NCI-H82 (cell line): Measurements from ENCODE around the gene MMAA.
"Not testable (repeated sequence)": the region's sequence is repeated elsewhere in the genome, so short reads cannot be mapped to it uniquely, and the experiment has no call there.

Experiments
- DNase-seq: peaks from one replicate; lab custom pipeline; 2025; lab: John Stamatoyannopoulos, UW

MMAA gene

DNA sequence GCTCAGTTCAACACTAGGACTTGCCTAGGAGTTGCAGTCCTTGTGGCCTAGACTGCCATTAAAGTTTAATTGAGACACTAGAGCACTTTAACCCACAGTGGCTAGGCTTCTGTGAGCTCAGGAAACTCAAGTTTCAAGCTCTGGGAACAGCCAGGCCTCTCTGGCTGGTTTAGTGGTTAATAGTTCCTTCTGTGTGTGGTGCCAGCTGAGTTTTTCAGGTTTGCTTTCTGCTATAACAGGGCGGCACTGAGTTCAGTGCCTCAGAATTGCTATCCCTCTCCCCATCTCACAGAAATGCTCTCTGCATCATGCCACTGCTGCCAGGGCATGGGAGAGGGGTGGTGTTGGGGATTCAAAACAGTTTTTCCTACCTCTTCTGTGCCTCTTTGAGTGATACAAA is 15.9 kb downstream of the MMAA start:
- DNase-seq = no peak

- DNase-seq = no peak
These were observed 16.4 kb downstream of the MMAA start for GRCh38 chr4:145635630-145636029.

GRCh38 chr4:145639186-145639698 is 20.1 kb downstream of the MMAA start:
- DNase-seq = no peak

- DNase-seq = not testable (repeated sequence)
These were observed 21.1 kb downstream of the MMAA start for GRCh38 chr4:145640236-145640635.

DNA sequence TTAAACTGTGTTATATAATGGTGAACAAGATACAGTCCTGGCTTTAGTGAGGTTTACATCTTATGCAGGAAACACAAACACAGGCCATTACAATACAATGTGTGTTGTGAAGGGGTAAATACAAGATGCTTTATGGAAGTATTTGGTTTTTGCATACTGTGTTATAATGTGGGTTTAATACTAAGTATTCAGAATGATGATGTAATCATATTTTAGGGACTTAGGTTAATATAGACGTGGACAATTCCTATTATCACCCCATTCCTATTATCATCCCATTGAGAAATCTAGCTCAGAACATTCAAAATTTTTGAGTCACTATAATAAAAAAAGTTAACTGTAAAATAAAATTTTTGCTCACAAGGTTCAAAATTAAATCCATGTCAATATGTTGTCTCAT is 24.1 kb downstream of the MMAA start:
- no peak for DNase-seq

DNA sequence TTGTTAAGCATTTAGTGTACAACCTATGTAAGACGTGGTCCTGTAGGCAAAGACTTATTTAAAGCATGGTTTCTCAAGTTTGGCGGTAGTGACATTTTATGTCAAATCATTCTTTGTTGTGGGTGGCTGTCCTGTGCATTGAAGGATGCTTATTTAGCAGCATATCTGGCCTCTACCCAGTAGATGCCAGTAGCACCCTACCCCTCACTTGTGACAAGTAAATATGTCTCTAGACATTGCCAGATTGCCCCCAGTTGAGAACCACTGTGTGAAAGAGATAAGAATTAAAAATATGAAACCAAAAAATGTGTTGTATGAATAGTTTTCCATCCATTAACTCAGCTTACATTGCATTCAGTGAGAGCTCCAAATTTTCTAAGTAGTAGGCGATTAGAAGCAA is 25.5 kb downstream of the MMAA start:
- peak; percentile 1 for DNase-seq

DNA sequence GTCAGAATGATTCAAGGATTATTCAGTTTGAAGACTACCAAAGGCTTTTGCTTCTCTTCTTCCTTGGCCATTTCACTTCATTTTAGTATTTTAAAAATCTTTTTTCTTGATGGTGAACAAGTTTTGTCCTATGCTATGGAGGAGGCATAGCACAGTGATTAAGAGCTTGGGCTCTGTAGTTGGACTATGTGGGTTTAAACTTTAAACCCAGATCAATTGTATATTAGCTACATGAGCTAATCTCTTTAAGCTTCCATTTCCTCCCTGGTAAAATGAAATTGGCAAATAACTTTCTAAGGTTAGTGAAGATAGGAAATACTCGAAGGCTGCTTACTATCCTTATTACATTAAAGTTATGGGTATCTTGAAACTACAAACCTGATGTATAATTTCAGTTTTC is 37.0 kb downstream of the MMAA start:
- DNase-seq = no peak

DNA sequence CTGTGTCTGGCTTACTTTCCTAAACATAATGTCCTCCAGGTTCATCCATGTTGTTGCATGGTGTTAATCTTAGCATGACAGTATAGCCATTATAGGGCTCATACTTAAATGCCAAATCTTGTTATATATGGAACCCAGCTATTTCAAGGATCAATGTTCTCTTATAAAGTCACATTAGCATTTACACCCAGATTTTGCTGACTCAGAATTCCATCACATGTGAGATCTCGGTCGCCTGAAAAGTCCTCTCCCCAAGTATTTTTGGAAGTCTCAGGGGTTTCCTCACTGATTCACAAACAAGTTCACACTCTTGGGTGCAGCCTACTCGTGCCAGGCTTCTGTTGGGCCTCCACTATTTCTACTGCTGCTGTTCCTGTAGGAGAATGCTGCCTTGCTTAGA is 40.9 kb downstream of the MMAA start:
- no peak for DNase-seq

DNA sequence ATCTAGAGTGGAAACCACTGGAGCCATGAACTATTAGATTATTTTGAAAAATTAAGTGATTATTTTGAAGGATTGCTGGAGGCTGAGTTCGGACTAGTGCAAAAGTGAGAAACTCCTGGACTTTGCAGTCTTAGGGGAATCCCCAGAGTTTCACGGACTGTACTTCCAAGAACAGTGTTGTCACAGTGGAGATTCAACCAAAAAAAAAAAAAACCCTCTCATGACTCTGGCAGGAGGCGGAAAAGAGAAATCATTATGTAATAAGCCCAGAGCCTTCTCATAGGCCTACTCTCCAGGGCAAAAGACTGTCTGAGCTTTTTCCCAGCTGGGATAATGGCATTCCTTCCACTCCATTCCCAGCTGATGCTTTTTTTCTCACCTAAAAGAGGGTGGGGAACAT is 44.0 kb downstream of the MMAA start:
- no peak for DNase-seq

DNA sequence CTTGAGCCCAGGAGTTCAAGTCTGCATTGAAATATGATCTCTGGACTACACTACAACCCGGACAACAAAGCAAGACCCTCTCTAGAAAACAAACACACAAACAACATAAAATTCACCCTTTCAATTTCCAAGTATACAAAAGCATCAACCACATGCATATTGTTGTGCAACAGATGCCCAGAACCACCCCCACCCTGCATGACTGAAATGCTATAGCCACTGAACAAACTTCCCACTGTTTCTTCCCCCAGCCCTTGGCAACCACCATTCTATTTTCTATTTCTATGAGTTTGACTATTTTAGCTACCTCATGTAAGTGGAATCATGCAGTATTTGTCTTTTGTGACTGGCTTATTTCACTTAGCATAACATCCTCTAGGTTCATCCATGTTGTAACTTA is 46.6 kb downstream of the MMAA start:
- DNase-seq = no peak

- no peak for DNase-seq
These were observed 51.2 kb downstream of the MMAA start for GRCh38 chr4:145670422-145670821.

- DNase-seq = peak; percentile 1
These were observed 60.3 kb downstream of the MMAA start for GRCh38 chr4:145679520-145679919.

- DNase-seq = no peak
These were observed 60.8 kb downstream of the MMAA start, which contains the start of gene C4orf51 for GRCh38 chr4:145679991-145680455. TSS of gene C4orf51 (plus strand) at chr4:145680146. CDS start at chr4:145680204, 58 bp downstream.

DNA sequence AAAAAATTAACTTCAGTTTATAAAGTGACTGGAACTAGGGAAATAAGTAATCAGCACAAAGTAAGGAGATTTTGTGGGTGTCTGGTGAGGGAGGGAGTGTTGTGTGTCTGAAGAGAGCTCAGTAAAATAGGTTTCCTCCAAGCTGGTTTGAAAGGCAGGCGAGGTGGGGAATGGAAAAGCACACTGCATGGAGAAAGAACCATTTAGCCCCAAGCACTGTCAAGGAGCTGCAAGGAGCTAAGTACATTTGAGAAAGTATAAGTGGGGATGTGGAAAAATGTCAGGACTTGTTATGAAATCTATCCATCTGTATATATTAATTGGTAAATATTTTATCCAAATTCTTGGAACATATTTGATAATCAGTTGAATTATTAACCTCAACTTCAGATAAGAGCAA is 61.7 kb downstream of the MMAA start:
- no peak for DNase-seq

DNA sequence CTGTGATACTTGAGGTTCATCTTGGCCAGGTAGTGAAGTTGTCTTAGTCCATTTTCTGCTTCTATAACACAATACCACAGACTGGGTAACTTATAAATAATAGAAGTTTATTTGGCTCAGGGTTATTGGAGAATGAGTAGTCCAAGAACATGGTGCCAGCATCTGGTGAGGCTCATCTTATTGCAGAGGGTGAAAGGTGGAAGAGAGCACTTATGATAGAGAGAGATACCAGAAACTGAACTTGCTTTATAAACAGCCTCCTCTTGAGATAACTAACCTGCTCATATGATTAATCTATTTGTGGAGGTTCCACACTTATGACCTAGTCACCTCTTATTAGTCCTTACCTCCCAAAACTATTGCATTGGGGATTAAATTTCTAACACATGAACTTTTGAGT is 62.3 kb downstream of the MMAA start:
- no peak for DNase-seq

DNA sequence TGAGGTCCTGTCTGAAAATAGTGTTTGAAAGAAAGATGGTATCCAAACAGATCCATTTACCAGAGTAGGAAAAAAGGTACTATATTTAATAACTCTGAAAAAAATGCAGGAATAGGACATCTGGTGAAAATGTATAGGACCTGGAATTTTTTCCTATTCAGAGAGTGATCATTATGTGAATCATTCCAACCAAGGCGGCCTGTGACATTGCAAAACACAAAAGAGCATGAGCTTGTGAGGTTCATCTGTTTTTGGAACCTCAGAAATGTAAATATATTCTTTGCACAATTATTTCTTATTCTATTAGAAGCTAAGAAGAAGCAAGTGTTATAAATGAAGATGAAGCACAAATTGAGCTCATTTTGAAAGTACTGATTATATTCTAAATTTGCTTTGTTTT is 62.8 kb downstream of the MMAA start:
- DNase-seq = no peak

GRCh38 chr4:145686991-145687390 is 67.8 kb downstream of the MMAA start:
- no peak for DNase-seq

DNA sequence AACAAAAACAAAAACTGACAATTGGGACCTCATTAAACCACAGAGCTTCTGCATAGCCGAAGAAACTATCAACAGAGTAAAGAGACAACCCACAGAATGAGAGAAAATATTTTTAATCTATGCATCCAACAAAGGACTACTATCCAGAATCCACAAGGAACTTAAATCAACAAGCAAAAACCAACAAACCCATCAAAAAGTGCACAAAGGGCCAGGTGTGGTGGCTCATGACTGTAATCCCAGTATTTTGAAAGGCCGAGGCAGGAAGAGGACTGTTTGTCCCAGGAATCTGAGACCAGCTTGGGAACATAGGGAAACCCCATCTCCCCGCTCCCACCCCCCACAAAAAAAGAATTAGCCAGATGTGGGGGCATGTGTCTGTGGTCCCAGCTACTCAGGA is 71.4 kb downstream of the MMAA start:
- no peak for DNase-seq

DNA sequence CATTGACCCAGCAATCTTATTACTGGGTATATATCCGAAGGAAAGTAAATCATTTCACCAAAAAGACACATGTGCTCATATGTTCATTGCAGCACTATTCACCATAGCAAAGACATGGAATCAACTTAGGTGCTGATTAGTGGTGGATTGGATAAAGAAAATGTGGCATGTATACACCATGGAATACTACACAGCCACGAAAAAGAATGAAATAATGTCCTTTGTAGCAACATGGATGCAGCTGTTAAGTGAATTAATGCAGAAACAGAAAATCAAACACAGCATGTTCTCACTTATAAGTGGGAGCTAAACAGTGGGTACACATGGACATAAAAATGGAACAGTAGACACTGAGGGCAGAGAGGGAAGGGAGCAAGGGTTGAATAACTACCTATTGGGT is 72.2 kb downstream of the MMAA start:
- not testable (repeated sequence) for DNase-seq

- DNase-seq = peak; percentile 63
These were observed 75.7 kb downstream of the MMAA start for GRCh38 chr4:145694929-145695328.

DNA sequence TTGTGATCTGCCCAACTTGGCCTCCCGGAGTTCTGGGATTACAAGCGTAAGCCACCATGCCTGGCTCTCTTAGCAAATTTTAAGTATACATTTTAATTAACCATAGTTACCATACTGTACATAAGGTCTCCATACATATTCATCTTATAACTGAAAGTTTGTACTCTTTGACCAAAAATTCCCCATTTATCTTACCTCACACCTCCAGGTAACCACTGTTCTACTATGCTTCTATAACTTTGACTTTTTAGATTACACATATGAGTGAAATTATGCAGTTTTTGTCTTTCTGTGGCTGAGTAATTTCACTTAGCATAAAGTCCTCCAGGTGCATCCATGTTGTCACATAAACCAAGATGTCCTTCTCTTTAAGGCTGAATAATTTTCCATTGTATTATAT is 78.1 kb downstream of the MMAA start:
- no peak for DNase-seq

DNA sequence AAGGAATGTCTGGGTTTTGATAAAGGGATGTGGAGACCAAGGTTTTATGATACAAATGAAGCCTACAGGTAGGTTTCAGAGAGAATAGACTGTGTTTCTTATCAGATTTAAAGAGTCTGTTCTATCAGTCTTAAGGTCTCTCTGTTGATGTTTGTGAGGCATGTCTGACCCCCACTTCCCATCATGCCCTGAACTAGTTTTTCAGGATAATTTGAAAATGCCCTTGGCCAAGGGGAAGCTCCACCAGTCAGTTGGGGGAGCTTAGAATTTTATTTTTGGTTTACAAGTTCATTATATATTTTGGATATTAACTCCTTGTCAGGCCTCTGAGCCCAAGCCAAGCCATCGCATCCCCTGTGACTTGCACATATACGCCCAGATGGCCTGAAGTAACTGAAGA is 79.3 kb downstream of the MMAA start:
- DNase-seq = no peak

DNA sequence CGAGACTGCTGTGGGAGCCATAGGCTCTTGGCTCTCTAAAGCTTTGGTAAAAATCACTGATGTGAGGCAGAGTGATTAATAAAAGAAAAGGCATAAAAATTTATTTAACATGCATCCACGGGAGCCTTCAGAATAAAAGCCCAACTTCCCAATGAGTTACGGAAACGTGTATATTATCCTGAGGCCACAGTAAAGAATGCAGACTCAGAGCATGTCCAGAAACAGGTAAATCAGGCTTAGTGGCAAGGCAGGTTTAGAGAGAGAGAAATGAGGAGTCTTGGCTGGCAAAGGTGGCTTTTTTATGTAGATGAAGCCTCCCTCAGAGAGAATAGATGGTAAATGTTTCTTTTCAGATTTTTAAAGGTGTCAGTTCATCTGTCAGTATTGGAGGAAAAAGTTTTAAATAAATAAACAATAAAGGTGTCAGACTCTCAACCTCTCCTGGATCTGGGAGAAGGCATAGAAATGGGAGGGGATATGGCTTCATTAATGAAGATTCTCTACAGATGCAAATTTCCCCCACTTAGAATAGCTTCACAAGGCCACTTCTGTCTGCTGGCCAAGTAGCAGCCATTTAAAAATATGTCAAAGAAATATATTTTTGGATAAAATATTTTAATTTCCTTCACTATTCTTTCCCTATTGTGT is 84.8 kb downstream of the MMAA start:
- no peak for DNase-seq

GRCh38 chr4:145709336-145709735 is 90.2 kb downstream of the MMAA start:
- no peak for DNase-seq
